ENCODE data around the gene SIRPG.

SIRPG gene

DNA sequence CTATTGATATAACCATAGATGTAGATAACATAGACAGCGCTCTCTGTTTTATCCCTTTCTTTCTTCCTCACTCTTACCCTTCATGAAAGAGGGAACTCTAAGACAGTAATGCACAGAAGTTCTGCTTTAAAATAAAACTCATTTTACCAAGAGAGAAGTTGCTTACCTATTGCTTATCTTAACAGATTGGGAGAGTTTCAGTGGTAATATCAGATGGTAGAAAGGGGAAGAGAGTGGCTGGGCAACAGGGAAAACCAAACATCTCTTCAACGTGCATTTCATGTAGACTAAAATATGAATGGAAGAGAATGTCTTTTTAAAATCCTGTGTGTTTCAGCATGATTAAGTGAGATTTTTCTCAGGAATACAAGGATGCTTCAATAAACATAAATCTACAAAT lies 45.3 kb upstream of the SIRPG start (continued):
- TF ChIP-seq, protein P1, sequence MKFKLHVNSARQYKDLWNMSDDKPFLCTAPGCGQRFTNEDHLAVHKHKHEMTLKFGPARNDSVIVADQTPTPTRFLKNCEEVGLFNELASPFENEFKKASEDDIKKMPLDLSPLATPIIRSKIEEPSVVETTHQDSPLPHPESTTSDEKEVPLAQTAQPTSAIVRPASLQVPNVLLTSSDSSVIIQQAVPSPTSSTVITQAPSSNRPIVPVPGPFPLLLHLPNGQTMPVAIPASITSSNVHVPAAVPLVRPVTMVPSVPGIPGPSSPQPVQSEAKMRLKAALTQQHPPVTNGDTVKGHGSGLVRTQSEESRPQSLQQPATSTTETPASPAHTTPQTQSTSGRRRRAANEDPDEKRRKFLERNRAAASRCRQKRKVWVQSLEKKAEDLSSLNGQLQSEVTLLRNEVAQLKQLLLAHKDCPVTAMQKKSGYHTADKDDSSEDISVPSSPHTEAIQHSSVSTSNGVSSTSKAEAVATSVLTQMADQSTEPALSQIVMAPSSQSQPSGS (tag by site-specific recombination; IDR thresholded peaks at IDR 0.05; ENCODE audit: low read depth), result no peak
- TF ChIP-seq GLI2 (tag by site-specific recombination; IDR thresholded peaks at IDR 0.05; ENCODE audit: borderline replicate concordance, low read depth) (no peak), ZNF174 (tag by site-specific recombination; IDR thresholded peaks at IDR 0.05) (no peak), SP2 (tag by site-specific recombination; IDR thresholded peaks at IDR 0.05) (no peak), SALL2 (tag by site-specific recombination; IDR thresholded peaks at IDR 0.05; ENCODE audit: borderline replicate concordance) (no peak), ZFP69B (tag by site-specific recombination; IDR thresholded peaks at IDR 0.05) (no peak), GFI1B (tag by site-specific recombination; IDR thresholded peaks at IDR 0.05) (no peak), ZNF549 (tag by site-specific recombination; IDR thresholded peaks at IDR 0.05) (no peak), TRIM28 (IDR thresholded peaks at IDR 0.05; ENCODE audit: borderline replicate concordance, low read length) (no peak)
- TF ChIP-seq, protein P2, sequence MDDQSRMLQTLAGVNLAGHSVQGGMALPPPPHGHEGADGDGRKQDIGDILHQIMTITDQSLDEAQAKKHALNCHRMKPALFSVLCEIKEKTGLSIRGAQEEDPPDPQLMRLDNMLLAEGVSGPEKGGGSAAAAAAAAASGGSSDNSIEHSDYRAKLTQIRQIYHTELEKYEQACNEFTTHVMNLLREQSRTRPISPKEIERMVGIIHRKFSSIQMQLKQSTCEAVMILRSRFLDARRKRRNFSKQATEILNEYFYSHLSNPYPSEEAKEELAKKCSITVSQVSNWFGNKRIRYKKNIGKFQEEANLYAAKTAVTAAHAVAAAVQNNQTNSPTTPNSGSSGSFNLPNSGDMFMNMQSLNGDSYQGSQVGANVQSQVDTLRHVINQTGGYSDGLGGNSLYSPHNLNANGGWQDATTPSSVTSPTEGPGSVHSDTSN (CRISPR knock-in tag; IDR thresholded peaks at IDR 0.05), result no peak

DNA sequence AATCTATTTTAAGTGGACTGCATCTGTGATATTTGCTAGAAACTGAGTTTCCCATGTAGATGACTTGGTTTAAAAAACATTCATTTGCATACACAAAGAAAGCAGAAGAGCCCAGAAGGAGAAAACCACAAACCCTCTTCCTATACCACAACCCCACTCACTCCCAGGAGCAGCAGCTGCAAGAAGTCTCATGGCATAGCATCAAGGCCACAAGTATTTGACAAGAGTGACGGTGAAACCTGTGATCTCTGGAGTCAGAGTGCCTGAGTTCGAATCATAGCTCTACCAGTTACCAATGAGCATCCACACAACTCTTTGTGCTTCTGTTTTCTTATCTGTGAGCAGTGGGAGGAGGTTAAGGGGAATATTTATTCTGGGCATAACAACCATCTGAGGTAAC lies 44.7 kb upstream of the SIRPG start:
- Histone ChIP-seq H3K27ac (ENCODE audit: extremely low read depth, low read depth, low read length) (no peak overlapping the region), H3K4me3 (ENCODE audit: low read depth, low read length) (no peak overlapping the region), H3K36me3 (ENCODE audit: control insufficient read depth in 2 of 2, insufficient read depth in 1 of 2, low read length in 2 of 2) (no peaks in the 10 kb centered on the region), H3K9me3 (ENCODE audit: control insufficient read depth, insufficient read depth, low read depth, low read length) (no peaks in the 10 kb centered on the region), H3K4me1 (ENCODE audit: control insufficient read depth, insufficient read depth, low read length) (peaks cover 6% of the 10 kb centered on the region; the same call in 1 of the 2 replicates)
- TF ChIP-seq ZNF354C (tag by site-specific recombination; IDR thresholded peaks at IDR 0.05; ENCODE audit: borderline replicate concordance, low read depth) (no peak), MEIS1 (CRISPR knock-in tag; IDR thresholded peaks at IDR 0.05; ENCODE audit: borderline replicate concordance) (no peak), ZNF777 (tag by site-specific recombination; IDR thresholded peaks at IDR 0.05; ENCODE audit: borderline replicate concordance) (no peak), ZNF473 (tag by site-specific recombination; IDR thresholded peaks at IDR 0.05) (no peak)
- ChIA-PET POLR2A (no interaction called here), CTCF (interaction anchor here (0.7 kb wide), 1 partner anchor 208 kb away, joined by 3 read pairs; no protein-coding TSS in a partner anchor)

DNA sequence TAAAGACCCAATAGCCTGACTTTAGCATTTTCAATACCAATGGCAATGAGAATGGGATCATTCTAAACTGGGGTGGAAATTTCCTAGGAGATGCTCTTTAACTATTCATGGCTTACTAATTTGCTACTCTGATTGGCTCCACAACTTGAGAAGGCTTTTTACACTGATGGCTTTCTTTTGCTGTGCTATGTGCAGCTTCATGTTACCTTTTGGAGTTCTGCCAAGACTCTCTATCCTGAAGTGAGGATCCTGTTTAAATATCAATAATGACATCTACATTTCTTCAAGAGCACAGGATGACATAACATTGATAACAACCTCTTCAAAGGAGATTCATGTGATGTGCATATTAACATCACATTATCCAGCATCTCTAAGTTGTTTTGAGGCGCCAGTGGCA lies 43.4 kb upstream of the SIRPG start:
- Histone ChIP-seq H3K36me3 (ENCODE audit: control insufficient read depth in 2 of 2, insufficient read depth in 1 of 2, low read length in 2 of 2) (no peaks in the 10 kb centered on the region), H3K9me3 (ENCODE audit: control insufficient read depth, insufficient read depth, low read depth, low read length) (no peaks in the 10 kb centered on the region), H3K27ac (ENCODE audit: extremely low read depth, low read depth, low read length) (no peak overlapping the region), H3K4me3 (ENCODE audit: low read depth, low read length) (no peak overlapping the region), H3K4me1 (ENCODE audit: control insufficient read depth, insufficient read depth, low read length) (peaks cover 6% of the 10 kb centered on the region; the same call in 1 of the 2 replicates)
- TF ChIP-seq ZNF155 (tag by site-specific recombination; IDR thresholded peaks at IDR 0.05) (no peak), ZNF211 (tag by site-specific recombination; IDR thresholded peaks at IDR 0.05; ENCODE audit: low read depth) (no peak), ZNF366 (tag by site-specific recombination; conservative IDR thresholded peaks at IDR 0.05) (peak; percentile 42; the same call in 1 of the 2 replicates), SP7 (tag by site-specific recombination; IDR thresholded peaks at IDR 0.05) (no peak)
- ChIA-PET POLR2A (no interaction called here), CTCF (no interaction called here)

DNA sequence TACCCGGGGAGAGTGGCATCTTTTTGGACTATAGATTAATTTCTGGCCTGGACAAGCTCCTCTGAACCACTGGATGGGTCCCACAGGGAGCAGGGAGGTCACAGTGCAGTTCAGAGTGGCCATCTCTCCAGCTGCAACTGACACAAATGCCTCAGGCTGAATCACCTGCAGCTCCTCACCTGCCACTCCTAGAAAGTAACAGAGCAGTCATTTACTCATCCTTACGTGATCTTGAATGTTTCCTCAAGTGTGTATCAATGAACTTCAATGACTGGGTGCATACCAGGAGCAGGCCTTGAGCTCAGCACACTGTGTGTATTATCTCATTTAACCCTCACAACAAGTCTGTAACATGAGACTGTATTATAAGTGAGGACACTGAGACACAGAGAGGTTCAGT lies 40.0 kb upstream of the SIRPG start:
- H3K9me3 ChIP-seq (ENCODE audit: control insufficient read depth, insufficient read depth, low read depth, low read length), result no peaks in the 10 kb centered on the region
- H3K4me3 ChIP-seq (ENCODE audit: low read depth, low read length), result no peak overlapping the region
- CTCF ChIA-PET, result no interaction called here
- H3K36me3 ChIP-seq (ENCODE audit: control insufficient read depth in 2 of 2, insufficient read depth in 1 of 2, low read length in 2 of 2), result no peaks in the 10 kb centered on the region
- peaks cover 6% of the 10 kb centered on the region; the same call in 1 of the 2 replicates for H3K4me1 ChIP-seq (ENCODE audit: control insufficient read depth, insufficient read depth, low read length)
- POLR2A ChIA-PET, result no interaction called here
- no peak overlapping the region for H3K27ac ChIP-seq (ENCODE audit: extremely low read depth, low read depth, low read length)
- TF ChIP-seq, protein P3, sequence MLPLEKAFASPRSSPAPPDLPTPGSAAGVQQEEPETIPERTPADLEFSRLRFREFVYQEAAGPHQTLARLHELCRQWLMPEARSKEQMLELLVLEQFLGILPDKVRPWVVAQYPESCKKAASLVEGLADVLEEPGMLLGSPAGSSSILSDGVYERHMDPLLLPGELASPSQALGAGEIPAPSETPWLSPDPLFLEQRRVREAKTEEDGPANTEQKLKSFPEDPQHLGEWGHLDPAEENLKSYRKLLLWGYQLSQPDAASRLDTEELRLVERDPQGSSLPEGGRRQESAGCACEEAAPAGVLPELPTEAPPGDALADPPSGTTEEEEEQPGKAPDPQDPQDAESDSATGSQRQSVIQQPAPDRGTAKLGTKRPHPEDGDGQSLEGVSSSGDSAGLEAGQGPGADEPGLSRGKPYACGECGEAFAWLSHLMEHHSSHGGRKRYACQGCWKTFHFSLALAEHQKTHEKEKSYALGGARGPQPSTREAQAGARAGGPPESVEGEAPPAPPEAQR (tag by site-specific recombination; IDR thresholded peaks at IDR 0.05), result no peak
- TF ChIP-seq ZNF658 (tag by site-specific recombination; IDR thresholded peaks at IDR 0.05) (no peak), ZNF664 (tag by site-specific recombination; IDR thresholded peaks at IDR 0.05) (no peak)
- TF ChIP-seq, protein P4, sequence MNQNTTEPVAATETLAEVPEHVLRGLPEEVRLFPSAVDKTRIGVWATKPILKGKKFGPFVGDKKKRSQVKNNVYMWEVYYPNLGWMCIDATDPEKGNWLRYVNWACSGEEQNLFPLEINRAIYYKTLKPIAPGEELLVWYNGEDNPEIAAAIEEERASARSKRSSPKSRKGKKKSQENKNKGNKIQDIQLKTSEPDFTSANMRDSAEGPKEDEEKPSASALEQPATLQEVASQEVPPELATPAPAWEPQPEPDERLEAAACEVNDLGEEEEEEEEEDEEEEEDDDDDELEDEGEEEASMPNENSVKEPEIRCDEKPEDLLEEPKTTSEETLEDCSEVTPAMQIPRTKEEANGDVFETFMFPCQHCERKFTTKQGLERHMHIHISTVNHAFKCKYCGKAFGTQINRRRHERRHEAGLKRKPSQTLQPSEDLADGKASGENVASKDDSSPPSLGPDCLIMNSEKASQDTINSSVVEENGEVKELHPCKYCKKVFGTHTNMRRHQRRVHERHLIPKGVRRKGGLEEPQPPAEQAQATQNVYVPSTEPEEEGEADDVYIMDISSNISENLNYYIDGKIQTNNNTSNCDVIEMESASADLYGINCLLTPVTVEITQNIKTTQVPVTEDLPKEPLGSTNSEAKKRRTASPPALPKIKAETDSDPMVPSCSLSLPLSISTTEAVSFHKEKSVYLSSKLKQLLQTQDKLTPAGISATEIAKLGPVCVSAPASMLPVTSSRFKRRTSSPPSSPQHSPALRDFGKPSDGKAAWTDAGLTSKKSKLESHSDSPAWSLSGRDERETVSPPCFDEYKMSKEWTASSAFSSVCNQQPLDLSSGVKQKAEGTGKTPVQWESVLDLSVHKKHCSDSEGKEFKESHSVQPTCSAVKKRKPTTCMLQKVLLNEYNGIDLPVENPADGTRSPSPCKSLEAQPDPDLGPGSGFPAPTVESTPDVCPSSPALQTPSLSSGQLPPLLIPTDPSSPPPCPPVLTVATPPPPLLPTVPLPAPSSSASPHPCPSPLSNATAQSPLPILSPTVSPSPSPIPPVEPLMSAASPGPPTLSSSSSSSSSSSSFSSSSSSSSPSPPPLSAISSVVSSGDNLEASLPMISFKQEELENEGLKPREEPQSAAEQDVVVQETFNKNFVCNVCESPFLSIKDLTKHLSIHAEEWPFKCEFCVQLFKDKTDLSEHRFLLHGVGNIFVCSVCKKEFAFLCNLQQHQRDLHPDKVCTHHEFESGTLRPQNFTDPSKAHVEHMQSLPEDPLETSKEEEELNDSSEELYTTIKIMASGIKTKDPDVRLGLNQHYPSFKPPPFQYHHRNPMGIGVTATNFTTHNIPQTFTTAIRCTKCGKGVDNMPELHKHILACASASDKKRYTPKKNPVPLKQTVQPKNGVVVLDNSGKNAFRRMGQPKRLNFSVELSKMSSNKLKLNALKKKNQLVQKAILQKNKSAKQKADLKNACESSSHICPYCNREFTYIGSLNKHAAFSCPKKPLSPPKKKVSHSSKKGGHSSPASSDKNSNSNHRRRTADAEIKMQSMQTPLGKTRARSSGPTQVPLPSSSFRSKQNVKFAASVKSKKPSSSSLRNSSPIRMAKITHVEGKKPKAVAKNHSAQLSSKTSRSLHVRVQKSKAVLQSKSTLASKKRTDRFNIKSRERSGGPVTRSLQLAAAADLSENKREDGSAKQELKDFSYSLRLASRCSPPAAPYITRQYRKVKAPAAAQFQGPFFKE (tag by site-specific recombination; IDR thresholded peaks at IDR 0.05; ENCODE audit: borderline replicate concordance), result no peak
